H1 (cell line): ENCODE results near the gene CHRNG. TPM values are rescaled to one million over a fixed set of nuclear protein-coding genes. Genes with fewer than 3 reads are reported as not detected.

Source experiments
- CTCF ChIA-PET: fragments of 300-600 bp; sonication (Branson Sonifier 250); formaldehyde crosslinking; loops from one replicate; lab custom pipeline; 2021; ENCODE audit not compliant: partially characterized antibody; lab: Charles Lee
- POLR2A ChIA-PET: fragments of 300-600 bp; sonication (Branson Sonifier 250); formaldehyde crosslinking; loops from one replicate; lab custom pipeline; 2021; ENCODE audit warnings: inconsistent platforms; ENCODE audit not compliant: partially characterized antibody; lab: Charles Lee
- DNase-seq, 2 experiments: peaks; one replicate each; pipeline versions ENCODE4 v3.0.0 to v3.0.0-alpha.2; 2010 to 2022; ENCODE audit warnings: low spot score in 2 of 2, low read depth in 1 of 2, mixed read lengths in 1 of 2
- FAIRE-seq: peaks from 2 replicates; lab custom pipeline; 2011; peaks lifted over from hg19 to GRCh38; lab: Jason Lieb, UNC
- H2AFZ ChIP-seq: 2 replicates; pipeline ENCODE4 v1.8.1; 2012; ENCODE audit warnings: low read length, inconsistent platforms
- H2AK5ac ChIP-seq: 2 replicates; pipeline ENCODE4 v1.6.1; 2013; ENCODE audit warnings: low read depth, low read length
- H2BK120ac ChIP-seq: replicated peaks from 2 replicates; pipeline ENCODE3; 2013; ENCODE audit warnings: low read depth, low read length, inconsistent platforms
- H2BK12ac ChIP-seq: 2 replicates; pipeline ENCODE4 v1.6.1; 2013; ENCODE audit warnings: low read depth, low read length
- H2BK15ac ChIP-seq: 2 replicates; pipeline ENCODE4 v1.6.1; 2013; ENCODE audit warnings: low read length
- H2BK20ac ChIP-seq: 2 replicates; pipeline ENCODE4 v1.6.1; 2013; ENCODE audit warnings: low read length
- H2BK5ac ChIP-seq: 2 replicates; pipeline ENCODE4 v1.6.1; 2013; ENCODE audit warnings: low read depth, low read length
- H3K14ac ChIP-seq: 2 replicates; pipeline ENCODE4 v1.6.1; 2013; ENCODE audit warnings: inconsistent platforms; ENCODE audit not compliant: insufficient read length
- H3K18ac ChIP-seq: 2 replicates; pipeline ENCODE4 v1.6.1; 2013; ENCODE audit warnings: low read length; ENCODE audit errors: extremely low read depth
- H3K23ac ChIP-seq: 2 replicates; pipeline ENCODE4 v1.6.1; 2013; ENCODE audit warnings: inconsistent platforms; ENCODE audit not compliant: insufficient read length
- H3K23me2 ChIP-seq: 2 replicates; pipeline ENCODE4 v1.6.1; 2013; ENCODE audit warnings: low read depth, low read length
- H3K27ac ChIP-seq: 2 replicates; pipeline ENCODE4 v1.6.1; 2011; ENCODE audit warnings: low read depth, low read length, inconsistent platforms
- H3K27me3 ChIP-seq, 4 experiments: replicated peaks in 1 of 4; 1 replicate in 1 of 4; 2 replicates in 3 of 4; pipeline versions ENCODE4 v1.6.1 to v1.8.1; 2011 to 2013; ENCODE audit warnings: low read length in 3 of 4, mild to moderate bottlenecking in 3 of 4, inconsistent platforms in 2 of 4, mixed read lengths in 2 of 4, moderate library complexity in 1 of 4; ENCODE audit not compliant: control insufficient read depth in 3 of 4, insufficient read depth in 3 of 4; ENCODE audit errors: extremely low read depth in 1 of 4
- H3K36me3 ChIP-seq, 4 experiments: 2 replicates each; pipeline versions ENCODE4 v1.6.1 to v1.8.1; 2011 to 2013; ENCODE audit warnings: mild to moderate bottlenecking in 4 of 4, low read length in 3 of 4, moderate library complexity in 2 of 4, control low read depth in 1 of 4, inconsistent platforms in 1 of 4; ENCODE audit not compliant: insufficient read depth in 4 of 4, control insufficient read depth in 2 of 4
- H3K4ac ChIP-seq: replicated peaks from 2 replicates; pipeline ENCODE3; 2013; ENCODE audit warnings: low read length, low read depth, mixed read lengths, inconsistent platforms; ENCODE audit not compliant: insufficient read length
- H3K4me1 ChIP-seq, 4 experiments: replicated peaks in 1 of 4; 1 replicate in 1 of 4; 2 replicates in 3 of 4; pipeline versions ENCODE4 v1.6.1 to v1.8.1; 2011 to 2013; ENCODE audit warnings: low read length in 3 of 4, inconsistent platforms in 2 of 4, mixed read lengths in 1 of 4; ENCODE audit not compliant: insufficient read depth in 4 of 4, control insufficient read depth in 3 of 4
- H3K4me2 ChIP-seq, 2 experiments: 2 replicates each; pipeline versions ENCODE4 v1.6.1 to v1.8.1; 2011 to 2013; ENCODE audit warnings: low read depth in 2 of 2, low read length in 2 of 2, control low read depth in 1 of 2, inconsistent platforms in 1 of 2, mild to moderate bottlenecking in 1 of 2; ENCODE audit not compliant: insufficient read depth in 1 of 2
- H3K4me3 ChIP-seq, 4 experiments: fragments of 200-600, 300-600 bp in 1 of 4; sonication (generic), shearing (Covaris generic), sonication (Bioruptor Twin) in 1 of 4; 2 replicates each; pipeline versions ENCODE4 v1.5.1 to v1.8.1; 2011 to 2016; ENCODE audit warnings: low read length in 4 of 4, low read depth in 3 of 4, control low read depth in 2 of 4, inconsistent platforms in 2 of 4, mild to moderate bottlenecking in 2 of 4, mixed read lengths in 1 of 4, moderate library complexity in 1 of 4; ENCODE audit not compliant: insufficient read depth in 2 of 4; ENCODE audit errors: extremely low read depth in 1 of 4
- H3K56ac ChIP-seq: replicated peaks from 2 replicates; pipeline ENCODE3; 2013; ENCODE audit warnings: low read depth, mild to moderate bottlenecking, mixed read lengths, low read length, inconsistent platforms; ENCODE audit not compliant: insufficient read length
- H3K79me1 ChIP-seq: 2 replicates; pipeline ENCODE4 v1.6.1; 2013; ENCODE audit warnings: low read depth, low read length, control low read depth
- H3K79me2 ChIP-seq, 2 experiments: 2 replicates each; pipeline versions ENCODE4 v1.6.1 to v1.8.1; 2012 to 2013; ENCODE audit warnings: low read length in 2 of 2, mild to moderate bottlenecking in 2 of 2, inconsistent platforms in 1 of 2; ENCODE audit not compliant: insufficient read depth in 2 of 2, control insufficient read depth in 1 of 2
- H3K9ac ChIP-seq, 4 experiments: replicated peaks in 1 of 4; 1 replicate in 1 of 4; 2 replicates in 3 of 4; pipeline versions ENCODE4 v1.6.1 to v1.8.1; 2011 to 2013; ENCODE audit warnings: low read depth in 3 of 4, low read length in 3 of 4, control low read depth in 2 of 4, mild to moderate bottlenecking in 2 of 4, moderate library complexity in 2 of 4, inconsistent platforms in 1 of 4; ENCODE audit errors: extremely low read depth in 1 of 4
- H3K9me3 ChIP-seq, 2 experiments: 2 replicates each; pipeline versions ENCODE4 v1.6.1 to v1.8.1; 2012 to 2013; ENCODE audit warnings: mild to moderate bottlenecking in 2 of 2, moderate library complexity in 2 of 2, control low read depth in 1 of 2, inconsistent platforms in 1 of 2, low read depth in 1 of 2, low read length in 1 of 2, mixed read lengths in 1 of 2; ENCODE audit not compliant: insufficient read depth in 2 of 2
- H4K20me1 ChIP-seq, 2 experiments: replicated peaks in 1 of 2; 2 replicates each; pipeline versions ENCODE3 to v1.8.1; 2011 to 2013; ENCODE audit warnings: inconsistent platforms in 2 of 2, low read length in 2 of 2, mild to moderate bottlenecking in 1 of 2; ENCODE audit not compliant: insufficient read depth in 2 of 2, control insufficient read depth in 1 of 2
- H4K5ac ChIP-seq: 2 replicates; pipeline ENCODE4 v1.6.1; 2013; ENCODE audit warnings: low read length, low read depth, mixed read lengths, inconsistent platforms; ENCODE audit not compliant: insufficient read length
- H4K8ac ChIP-seq: 2 replicates; pipeline ENCODE4 v1.8.0; 2013; ENCODE audit warnings: mild to moderate bottlenecking, moderate library complexity, low read length, inconsistent platforms; ENCODE audit not compliant: insufficient read depth; ENCODE audit errors: extremely low read depth
- H4K91ac ChIP-seq: replicated peaks from 2 replicates; pipeline ENCODE3; 2013; ENCODE audit warnings: low read length, mixed read lengths, inconsistent platforms; ENCODE audit not compliant: insufficient read length
- ASH2L ChIP-seq: fragments of 200-600, 300-600 bp; sonication (generic); IDR thresholded peaks from one replicate; pipeline ENCODE4 v1.7.1; 2017; ENCODE audit warnings: low read length
- EGR1 ChIP-seq: IDR thresholded peaks from 2 replicates; pipeline ENCODE4 v1.6.1; 2011; ENCODE audit warnings: low read depth, low read length, borderline replicate concordance
- EZH2 ChIP-seq: fragments of 200-600 bp; sonication (generic); IDR thresholded peaks from 2 replicates; pipeline ENCODE4 v1.7.1; 2012; ENCODE audit warnings: low read depth, mild to moderate bottlenecking, moderate library complexity, low read length, inconsistent platforms; ENCODE audit not compliant: severe bottlenecking
- HDAC2 ChIP-seq, 2 experiments: fragments of 300-600 bp in 1 of 2; sonication (generic) in 1 of 2; IDR thresholded peaks; 2 replicates each; pipeline ENCODE4 v1.6.1; 2011 to 2012; ENCODE audit warnings: low read depth in 2 of 2, low read length in 2 of 2, mild to moderate bottlenecking in 2 of 2, moderate library complexity in 2 of 2, borderline replicate concordance in 1 of 2, inconsistent platforms in 1 of 2
- MAFK ChIP-seq: IDR thresholded peaks from 2 replicates; pipeline ENCODE4 v1.6.1; 2012; ENCODE audit warnings: low read depth, mild to moderate bottlenecking, improper control_type of control experiment, low read length
- RBBP5 ChIP-seq: IDR thresholded peaks from 2 replicates; pipeline ENCODE4 v1.7.1; 2012; ENCODE audit warnings: low read depth, mild to moderate bottlenecking, inconsistent platforms, low read length, moderate library complexity, borderline replicate concordance
- SIN3A ChIP-seq, 2 experiments: IDR thresholded peaks in 1 of 2; conservative IDR thresholded peaks in 1 of 2; 2 replicates each; pipeline ENCODE4 v1.6.1; 2011 to 2012; ENCODE audit warnings: low read length in 2 of 2, improper control_type of control experiment in 1 of 2, low read depth in 1 of 2, mild to moderate bottlenecking in 1 of 2
- SUZ12 ChIP-seq: fragments of 200-600 bp; sonication (generic); IDR thresholded peaks from 2 replicates; pipeline ENCODE4 v1.6.1; 2012; ENCODE audit warnings: mild to moderate bottlenecking, inconsistent platforms, low read length, moderate library complexity, mixed read lengths
- YY1 ChIP-seq: IDR thresholded peaks from 2 replicates; pipeline ENCODE4 v1.6.1; 2011; ENCODE audit warnings: low read depth, mild to moderate bottlenecking, low read length
- WGBS, 2 experiments: shearing (Covaris generic) in 1 of 2; methylation state at CpG; one replicate each; pipeline versions ENCODE4 v1.1.6 to v1.1.7; 2013 to 2015; ENCODE audit warnings: low lambda C conversion rate in 2 of 2, mixed read lengths in 2 of 2, inconsistent platforms in 1 of 2, low coverage in 1 of 2, missing lambda C conversion rate in 1 of 2; ENCODE audit not compliant: insufficient replicate concordance in 2 of 2, insufficient coverage in 1 of 2, insufficient read length in 1 of 2; ENCODE audit errors: extremely low coverage in 1 of 2, missing lambda C conversion rate in 1 of 2; 5-methylcytosine and 5-hydroxymethylcytosine counted together
- polyA plus RNA-seq, 7 experiments: library from polyadenylated mRNA; depleted of rRNA in 3 of 7; stranded (reverse) in 5 of 7; unstranded in 2 of 7; fragments of >200 nt in 5 of 7; fragments of 200-250 nt in 2 of 7; gene quantifications; 1 replicate in 5 of 7; 2 replicates in 1 of 7; 4 replicates in 1 of 7; pipeline versions ENCODE4 v1.2.1 to v1.2.3, GENCODE V29; 2011 to 2013; ENCODE audit warnings: missing spikeins in 2 of 7, mixed read lengths in 2 of 7
- total RNA-seq: library from RNA; stranded (reverse); fragmentation: NEBNext Ultra II Directional; extraction: Animal tissue kit (Norgen Biotek cat#: 25700); gene quantifications from 2 replicates; pipeline ENCODE4 v1.2.1, GENCODE V29; 2021
- TF ChIP-seq, protein P1 (sequence below): IDR thresholded peaks from 2 replicates; pipeline ENCODE4 v1.6.1; 2011; ENCODE audit warnings: low read depth, mild to moderate bottlenecking, low read length; ENCODE audit not compliant: insufficient read depth

The CHRNG gene
- total and polyA plus RNA-seq, 2 of the 8 experiments (the other 6 are each of a cell fraction or from before 2014, with no cell fraction given) = 0.05 TPM; not detected in 1

DNA sequence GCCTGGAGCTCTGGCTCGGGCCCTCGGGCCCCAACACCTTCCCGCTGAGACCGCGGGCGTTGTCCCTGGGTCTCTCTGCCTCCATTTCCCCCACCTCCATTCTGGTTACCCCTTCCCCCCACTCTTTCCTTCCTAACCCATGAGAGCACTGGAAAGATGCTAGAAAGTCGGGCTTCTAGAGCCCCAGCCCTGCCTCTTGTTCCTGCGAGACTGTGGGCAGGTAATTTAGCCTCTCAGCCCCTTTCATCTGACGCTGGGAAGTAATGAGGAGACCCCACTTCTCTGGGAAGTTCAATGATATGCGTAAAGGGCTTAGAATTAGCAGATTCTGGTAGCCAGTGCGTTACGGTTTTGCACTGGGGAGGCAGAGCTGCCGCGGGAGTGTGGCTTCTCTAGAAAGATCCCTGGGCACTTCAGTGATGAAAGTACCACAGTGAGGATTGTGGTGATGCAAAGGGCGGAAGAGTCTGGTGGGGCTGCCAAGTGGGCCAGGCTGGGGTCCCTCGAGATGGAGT, 35.6 kb upstream of the CHRNG start:
- no peaks in the 10 kb centered on the region for H3K36me3 ChIP-seq
- H3K4me1 ChIP-seq = peaks cover 0 to 31% (median 17%) of the 10 kb centered on the region in 4 experiments; a peak in 6 of 7 replicates
- no peak overlapping the region for H3K18ac ChIP-seq
- CTCF ChIA-PET = interaction anchor here (0.6 to 10.8 kb wide), 3 partner anchors 14 to 103 kb away, joined by 3 to 176 read pairs (median 4); partner anchors contain the start of genes CHRND and PRSS56
- H3K27me3 ChIP-seq = peaks cover 15 to 48% (median 43%) of the 10 kb centered on the region in 4 experiments
- H3K79me1 ChIP-seq = no peaks in the 10 kb centered on the region
- TF ChIP-seq ASH2L (peak; percentile 11), SUZ12 (peak; percentile 65; the same call in 1 of the 2 replicates), SIN3A (conservative IDR thresholded peaks at IDR 0.05 in 1 of 2, IDR thresholded peaks at IDR 0.05 in 1 of 2; ENCODE audit: low read depth in 1 of 2, low read length in 2 of 2) (0 out of 4 replicates have a peak, but pooled peaks of 1 of the 2 experiments have one; percentile 7), EZH2 (peak; percentile 74), RBBP5 (no peak), MAFK (no peak), YY1 (no peak), EGR1 (no peak), HDAC2 (IDR thresholded peaks at IDR 0.05; ENCODE audit: borderline replicate concordance in 1 of 2, low read depth in 2 of 2, low read length in 2 of 2) (no peak)
- TF ChIP-seq, protein P1, sequence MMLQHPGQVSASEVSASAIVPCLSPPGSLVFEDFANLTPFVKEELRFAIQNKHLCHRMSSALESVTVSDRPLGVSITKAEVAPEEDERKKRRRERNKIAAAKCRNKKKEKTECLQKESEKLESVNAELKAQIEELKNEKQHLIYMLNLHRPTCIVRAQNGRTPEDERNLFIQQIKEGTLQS = no peak
- no peak overlapping the region for H2AFZ ChIP-seq
- no peak overlapping the region for H3K27ac ChIP-seq
- no peak overlapping the region for H3K9ac ChIP-seq
- no peak overlapping the region for H3K23ac ChIP-seq
- H4K20me1 ChIP-seq = peaks cover 0 to 2% of the 10 kb centered on the region in 2 experiments
- no peak overlapping the region for H2AK5ac ChIP-seq
- no peak overlapping the region for H3K4ac ChIP-seq
- no peak overlapping the region for H2BK120ac ChIP-seq
- POLR2A ChIA-PET = interaction anchor here (1.1 to 1.2 kb wide), 2 partner anchors 14 to 20 kb away, joined by 3 to 5 read pairs; no protein-coding TSS in a partner anchor
- H2BK20ac ChIP-seq = no peak overlapping the region; the same call in 1 of the 2 replicates
- H3K23me2 ChIP-seq = peaks cover 12% of the 10 kb centered on the region
- H2BK12ac ChIP-seq = peak overlapping the region; percentile 27; the same call in 1 of the 2 replicates
- peak overlapping the region; percentile 39 to 84 (median 56) for H3K4me3 ChIP-seq
- H4K5ac ChIP-seq = no peak overlapping the region
- H3K79me2 ChIP-seq = no peaks in the 10 kb centered on the region
- no peak overlapping the region for H3K14ac ChIP-seq
- WGBS, 2 experiments = 27% methylated on average over 16 of the region's 16 CpGs; no CpG with 5 or more reads in 1 of the 2 experiments
- no peak overlapping the region for H2BK5ac ChIP-seq
- H4K91ac ChIP-seq = no peak overlapping the region
- H3K9me3 ChIP-seq = no peaks in the 10 kb centered on the region
- DNase-seq = no peak
- no peak overlapping the region for H3K56ac ChIP-seq
- H3K4me2 ChIP-seq = peak overlapping the region; percentile 100
- H2BK15ac ChIP-seq = no peak overlapping the region; the same call in 1 of the 2 replicates
- no peak overlapping the region for H4K8ac ChIP-seq
- no peak for FAIRE-seq
